Esophagus squamous epithelium (tissue), 4 donors: ENCODE measurements around the gene MRPS18C.

Experiments used
- CTCF ChIP-seq, 6 experiments: fragments of 450-650 bp in 4 of 6; fragments of 200-600 bp in 2 of 6; sonication (generic) in 2 of 6; IDR thresholded peaks; one replicate each; pipeline ENCODE4 v1.5.1; 2016 to 2019; ENCODE audit warnings: antibody characterized with exemption in 6 of 6, mild to moderate bottlenecking in 4 of 6, moderate library complexity in 4 of 6
- POLR2A ChIP-seq, 4 donors: fragments of 450-650 bp; IDR thresholded peaks; one replicate each; pipeline ENCODE4 v1.6.1; 2017; ENCODE audit warnings: antibody characterized with exemption in 4 of 4, mild to moderate bottlenecking in 4 of 4, moderate library complexity in 3 of 4

DNA sequence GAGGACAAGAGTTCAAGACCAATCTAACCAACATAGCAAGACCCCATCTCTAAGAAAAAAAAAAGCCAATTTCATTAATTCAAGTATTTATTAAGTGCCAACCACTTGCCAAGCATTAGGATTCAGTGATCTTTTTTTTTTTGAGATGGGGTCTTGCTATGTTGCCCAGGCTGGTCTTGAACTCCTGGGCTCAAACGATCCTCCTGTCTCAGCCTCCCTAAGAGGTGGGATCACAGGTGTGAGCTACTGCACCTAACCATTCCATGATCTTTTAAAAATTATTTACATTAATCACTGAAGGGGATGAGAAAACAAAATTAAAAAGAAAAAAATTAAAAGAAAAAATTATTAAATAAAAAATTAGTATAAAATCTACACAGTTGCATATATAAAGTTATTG, 24.7 kb upstream of the MRPS18C start:
- no peak for TF ChIP-seq CTCF (IDR thresholded peaks at IDR 0.05)
- no peak for TF ChIP-seq POLR2A (IDR thresholded peaks at IDR 0.05)
